Ascending aorta (tissue), 2 donors: ENCODE data around the gene ITGAD. TPM values are rescaled to one million over a fixed set of nuclear protein-coding genes. Genes with fewer than 3 reads are reported as not detected.
A peak's percentile ranks its signal among the peaks of the same experiment; 100 is the strongest.

Experiments used
- DNase-seq, 2 donors: peaks; one replicate each; pipeline ENCODE4 v3.0.0-alpha.2; 2019; ENCODE audit warnings: low spot score in 2 of 2
- H3K27ac ChIP-seq, 2 donors: fragments of 200-600 bp; sonication (generic); one replicate each; pipeline ENCODE4 v1.5.1; 2016 to 2017; ENCODE audit warnings: mild to moderate bottlenecking in 1 of 2
- H3K27me3 ChIP-seq: fragments of 200-600 bp; sonication (generic); one replicate; pipeline ENCODE4 v1.5.1; 2017
- H3K36me3 ChIP-seq, 2 donors: fragments of 200-600 bp; sonication (generic); one replicate each; pipeline ENCODE4 v1.5.1; 2016
- H3K4me1 ChIP-seq, 2 donors: fragments of 200-600 bp; sonication (generic); one replicate each; pipeline ENCODE4 v1.5.1; 2016 to 2017; ENCODE audit warnings: mild to moderate bottlenecking in 1 of 2
- H3K4me3 ChIP-seq, 2 donors: fragments of 200-600 bp; sonication (generic); one replicate each; pipeline ENCODE4 v1.5.1; 2016 to 2017; ENCODE audit warnings: mild to moderate bottlenecking in 1 of 2
- H3K9me3 ChIP-seq, 2 donors: fragments of 200-600 bp; sonication (generic); one replicate each; pipeline ENCODE4 v1.5.1; 2016
- intact Hi-C: fragments of 100-400 bp; cut with DNase I; formaldehyde crosslinking; loops from one replicate; pipeline ENCODE4 v1.15.1; 2023
- total RNA-seq: library from RNA; depleted of rRNA; stranded (reverse); fragments of >200 nt; gene quantifications from one replicate; pipeline ENCODE4 v1.1.0, GENCODE V29; 2016
- TF ChIP-seq, protein P1 (sequence below), 3 experiments: fragments of 200-600 bp in 2 of 3; fragments of 450-650 bp in 1 of 3; sonication (generic) in 2 of 3; IDR thresholded peaks; one replicate each; pipeline ENCODE4 v1.5.1; 2016 to 2019; ENCODE audit warnings: antibody characterized with exemption in 3 of 3, mild to moderate bottlenecking in 1 of 3, moderate library complexity in 1 of 3

The ITGAD gene
- total RNA-seq, 1 donor from 2014 or later = not detected

DNA sequence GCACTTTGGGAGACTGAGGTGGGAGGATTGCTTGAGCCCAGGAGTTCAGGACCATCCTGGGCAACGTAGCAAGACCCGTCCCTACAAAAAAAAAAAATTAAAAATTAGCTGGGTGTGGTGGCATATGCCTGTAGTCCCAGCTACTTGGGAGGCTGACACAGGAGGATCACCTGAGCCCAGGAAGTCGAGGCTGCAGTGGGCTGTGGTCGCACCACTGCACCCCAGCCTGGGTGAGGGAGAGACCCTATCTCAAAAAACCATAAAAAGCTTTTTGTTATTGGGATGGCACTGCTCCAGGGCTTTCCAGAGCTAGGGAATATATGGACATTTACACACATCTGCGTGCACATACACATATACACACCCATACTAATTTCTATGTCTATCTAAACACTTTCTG, 58.1 kb downstream of the ITGAD start:
- TF ChIP-seq, protein P1, sequence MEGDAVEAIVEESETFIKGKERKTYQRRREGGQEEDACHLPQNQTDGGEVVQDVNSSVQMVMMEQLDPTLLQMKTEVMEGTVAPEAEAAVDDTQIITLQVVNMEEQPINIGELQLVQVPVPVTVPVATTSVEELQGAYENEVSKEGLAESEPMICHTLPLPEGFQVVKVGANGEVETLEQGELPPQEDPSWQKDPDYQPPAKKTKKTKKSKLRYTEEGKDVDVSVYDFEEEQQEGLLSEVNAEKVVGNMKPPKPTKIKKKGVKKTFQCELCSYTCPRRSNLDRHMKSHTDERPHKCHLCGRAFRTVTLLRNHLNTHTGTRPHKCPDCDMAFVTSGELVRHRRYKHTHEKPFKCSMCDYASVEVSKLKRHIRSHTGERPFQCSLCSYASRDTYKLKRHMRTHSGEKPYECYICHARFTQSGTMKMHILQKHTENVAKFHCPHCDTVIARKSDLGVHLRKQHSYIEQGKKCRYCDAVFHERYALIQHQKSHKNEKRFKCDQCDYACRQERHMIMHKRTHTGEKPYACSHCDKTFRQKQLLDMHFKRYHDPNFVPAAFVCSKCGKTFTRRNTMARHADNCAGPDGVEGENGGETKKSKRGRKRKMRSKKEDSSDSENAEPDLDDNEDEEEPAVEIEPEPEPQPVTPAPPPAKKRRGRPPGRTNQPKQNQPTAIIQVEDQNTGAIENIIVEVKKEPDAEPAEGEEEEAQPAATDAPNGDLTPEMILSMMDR (IDR thresholded peaks at IDR 0.05) = no peak
- intact Hi-C loops = loop anchor here (10.0 kb wide), 1 partner anchor 1646 kb away; the partner anchor contains the start of gene MAZ
- no peaks in the 10 kb centered on the region for H3K27me3 ChIP-seq
- H3K4me3 ChIP-seq = no peak overlapping the region
- H3K36me3 ChIP-seq = no peaks in the 10 kb centered on the region
- peaks cover 11 to 42% of the 10 kb centered on the region in 2 donors for H3K4me1 ChIP-seq
- H3K27ac ChIP-seq = peak overlapping the region in 1 of 2 donors; percentile 80
- H3K9me3 ChIP-seq = no peaks in the 10 kb centered on the region
- no peak for DNase-seq

DNA sequence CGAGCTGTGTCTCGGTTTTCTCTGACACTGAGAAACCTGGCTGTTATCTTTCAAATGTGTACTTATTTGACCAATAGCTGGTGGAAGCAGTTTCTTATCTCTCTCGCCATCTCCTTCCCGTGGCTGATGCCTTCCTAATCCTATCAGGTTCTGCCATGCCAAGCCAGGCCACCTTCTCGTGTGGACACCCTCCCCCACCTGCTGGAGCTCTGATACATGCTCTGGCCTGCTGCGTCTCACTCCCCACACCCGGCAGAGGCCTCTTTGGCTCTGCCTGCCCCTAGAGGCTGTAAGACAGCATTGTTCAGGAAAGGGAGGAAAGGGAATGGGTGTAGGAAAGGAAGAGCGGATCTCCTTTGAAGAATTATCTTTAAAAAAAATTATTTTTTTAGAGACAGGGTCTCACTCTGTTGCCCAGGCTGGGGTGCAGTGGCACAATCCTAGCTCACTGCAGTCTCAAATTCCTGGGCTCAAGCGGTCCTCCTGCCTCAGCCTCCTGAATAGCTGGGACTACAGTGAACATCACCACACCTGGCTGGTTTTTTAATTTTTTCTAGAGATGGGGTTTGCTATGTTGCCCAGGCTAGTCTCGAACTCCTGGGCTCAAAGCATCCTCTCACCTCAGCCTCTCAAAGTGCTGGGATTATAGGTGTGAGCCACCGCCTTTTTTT, 58.7 kb downstream of the ITGAD start:
- Histone ChIP-seq H3K4me3 (no peak overlapping the region), H3K27ac (peak overlapping the region; percentile 76 to 80), H3K9me3 (no peaks in the 10 kb centered on the region), H3K4me1 (peaks cover 15 to 48% of the 10 kb centered on the region in 2 donors), H3K36me3 (no peaks in the 10 kb centered on the region), H3K27me3 (no peaks in the 10 kb centered on the region)
- TF ChIP-seq, protein P1 (IDR thresholded peaks at IDR 0.05) = peak; percentile 27 to 60 (median 49)
- intact Hi-C loops = loop anchor here (10.0 kb wide), 1 partner anchor 1647 kb away; the partner anchor contains the start of gene MAZ
- DNase-seq = no peak

DNA sequence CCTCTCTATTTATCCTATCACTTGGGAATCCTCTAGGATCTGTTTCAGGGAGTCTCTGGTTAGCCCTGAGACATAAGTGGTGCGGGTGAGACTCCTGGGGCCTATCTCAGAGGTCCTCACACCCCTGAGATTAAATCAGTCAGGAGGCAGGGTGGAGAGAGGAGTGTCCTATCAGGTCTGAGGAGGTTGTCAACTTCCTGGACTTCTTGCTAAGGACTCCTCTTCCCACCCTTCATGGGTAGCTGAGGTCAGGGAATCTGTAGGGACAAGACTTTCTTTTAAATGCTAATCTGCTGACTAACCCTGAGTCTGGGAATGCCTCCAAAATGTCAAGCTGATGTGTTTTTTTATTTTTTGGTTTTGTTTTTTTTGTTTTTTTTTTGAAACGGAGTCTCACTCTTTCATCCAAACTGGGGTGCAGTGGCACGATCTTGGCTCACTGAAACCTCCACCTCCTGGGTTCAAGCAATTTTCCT, 59.5 kb downstream of the ITGAD start:
- intact Hi-C loops = loop anchor here (10.0 kb wide), 1 partner anchor 1648 kb away; the partner anchor contains the start of gene MAZ
- Histone ChIP-seq H3K4me3 (no peak overlapping the region), H3K9me3 (no peaks in the 10 kb centered on the region), H3K27ac (peak overlapping the region; percentile 76 to 80), H3K27me3 (no peaks in the 10 kb centered on the region), H3K36me3 (no peaks in the 10 kb centered on the region), H3K4me1 (peaks cover 22 to 56% of the 10 kb centered on the region in 2 donors)
- peak in 1 of 2 donors; percentile 70 for DNase-seq
- TF ChIP-seq, protein P1 (IDR thresholded peaks at IDR 0.05) = no peak

DNA sequence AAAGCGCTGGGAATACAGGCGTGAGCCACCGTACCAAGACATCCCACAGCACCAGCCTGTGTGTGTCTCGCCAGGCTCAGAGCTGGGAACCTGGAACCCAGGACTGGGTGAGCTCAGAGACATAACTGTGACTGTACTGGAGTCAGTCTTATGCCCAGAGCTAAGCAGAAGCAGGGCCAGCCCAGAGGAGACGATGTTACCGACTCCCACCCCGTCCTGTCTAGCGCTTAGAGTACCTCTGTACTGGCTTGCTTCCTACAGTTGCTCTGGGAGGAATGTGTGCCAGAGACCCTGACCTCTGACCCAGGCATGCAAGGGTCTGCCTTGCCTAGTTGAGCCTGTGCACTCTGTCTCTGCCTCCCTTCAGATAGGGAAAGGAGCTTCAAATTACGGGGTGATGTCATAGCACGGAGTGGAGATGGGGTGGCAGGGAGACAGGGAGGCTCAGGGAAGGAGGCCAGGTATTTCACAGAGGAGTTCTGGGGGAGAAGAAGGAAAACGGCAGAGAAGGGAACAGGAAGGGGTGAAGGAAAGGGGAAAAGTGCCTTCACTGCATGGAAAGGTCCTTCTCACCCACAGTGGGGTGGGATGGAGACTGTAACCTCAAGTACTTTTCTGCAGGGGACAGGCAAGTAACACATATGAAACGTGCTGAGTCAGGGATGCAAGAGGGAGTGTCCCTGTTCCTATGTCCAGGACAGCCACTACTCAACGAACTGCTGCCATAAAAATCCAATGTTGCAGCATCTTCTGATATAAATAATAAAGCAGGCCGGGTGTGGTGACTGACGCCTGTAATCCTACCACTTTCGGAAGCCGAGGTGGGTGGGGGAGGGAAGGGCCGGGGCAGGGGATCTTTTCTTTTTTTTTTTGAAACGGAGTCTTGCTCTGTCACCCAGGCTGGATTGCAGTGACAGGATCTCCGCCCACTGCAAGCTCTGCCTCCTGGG, 60.4 kb downstream of the ITGAD start:
- no peaks in the 10 kb centered on the region for H3K9me3 ChIP-seq
- peak in 1 of 2 donors; percentile 75 for DNase-seq
- H3K36me3 ChIP-seq = no peaks in the 10 kb centered on the region
- peaks cover 26 to 62% of the 10 kb centered on the region in 2 donors for H3K4me1 ChIP-seq
- intact Hi-C loops = loop anchor here (10.0 kb wide), 1 partner anchor 1649 kb away; the partner anchor contains the start of gene MAZ
- H3K4me3 ChIP-seq = no peak overlapping the region
- TF ChIP-seq, protein P1 (IDR thresholded peaks at IDR 0.05) = no peak
- peak overlapping the region; percentile 76 to 80 for H3K27ac ChIP-seq
- no peaks in the 10 kb centered on the region for H3K27me3 ChIP-seq

DNA sequence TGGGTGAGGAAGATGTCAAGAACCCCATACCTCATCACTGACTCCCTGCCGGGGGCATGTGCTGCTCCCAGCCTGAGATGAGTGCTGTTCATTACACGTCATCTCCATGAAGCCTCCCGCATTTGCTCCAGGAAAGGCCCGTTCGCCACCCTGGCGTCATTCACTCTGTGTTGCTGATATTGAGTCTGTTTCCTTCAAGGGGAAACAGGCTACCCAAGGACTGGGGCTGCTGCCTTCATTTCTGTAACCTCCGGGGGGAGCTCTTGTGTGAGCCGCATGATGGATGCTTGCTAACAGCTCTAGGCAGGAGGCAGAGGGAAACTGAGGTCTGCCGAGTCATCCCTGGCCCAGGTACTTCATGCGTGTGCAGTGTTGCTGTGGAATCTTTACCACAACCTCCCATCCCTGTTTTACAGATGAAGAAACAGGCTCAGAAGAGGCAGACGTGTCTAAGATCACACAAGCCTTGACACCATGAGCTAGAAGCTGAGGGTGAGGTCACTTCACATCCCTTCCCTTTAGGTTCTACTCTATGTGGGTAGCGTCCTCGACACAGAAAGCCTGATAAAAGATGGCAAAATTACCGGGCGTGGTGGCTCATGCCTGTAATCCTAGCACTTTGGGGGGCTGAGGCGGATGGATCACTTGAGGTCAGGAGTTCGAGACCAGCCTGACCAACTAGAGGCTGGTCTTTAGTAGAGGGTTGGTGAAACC, 62.6 kb downstream of the ITGAD start:
- no peaks in the 10 kb centered on the region for H3K9me3 ChIP-seq
- TF ChIP-seq, protein P1 (IDR thresholded peaks at IDR 0.05) = peak in 2 of 3 experiments; percentile 5 to 27
- intact Hi-C loops = loop anchor here (5.0 to 10.0 kb wide), 4 partner anchors 52 to 1651 kb away; partner anchors contain the start of genes FBRS, MAZ, RUSF1 and ZNF267
- peaks cover 31 to 70% of the 10 kb centered on the region in 2 donors for H3K4me1 ChIP-seq
- H3K4me3 ChIP-seq = no peak overlapping the region
- peak overlapping the region; percentile 8 to 11 for H3K27ac ChIP-seq
- no peaks in the 10 kb centered on the region for H3K27me3 ChIP-seq
- DNase-seq = no peak
- no peaks in the 10 kb centered on the region for H3K36me3 ChIP-seq
